Fibroblast of mammary gland (primary cell): ENCODE results near the gene EMID1.

Experiments
- DNase-seq: peaks from one replicate; pipeline ENCODE4 v3.0.0-alpha.2; 2010; ENCODE audit warnings: low read depth
- H3K4me3 ChIP-seq: 2 replicates; pipeline ENCODE4 v1.5.1; 2011; ENCODE audit warnings: low read depth, mild to moderate bottlenecking, low read length, moderate library complexity; ENCODE audit not compliant: control insufficient read depth
- CTCF ChIP-seq: conservative IDR thresholded peaks from 2 replicates; pipeline ENCODE4 v1.5.1; 2011; ENCODE audit warnings: low read depth, low read length, inconsistent platforms; ENCODE audit not compliant: control insufficient read depth, insufficient read depth

Gene EMID1

GRCh38 chr22:29256606-29257325 is 51.1 kb downstream of the EMID1 start:
- DNase-seq: no peak
- H3K4me3 ChIP-seq: no peak overlapping the region
- TF ChIP-seq CTCF: no peak

DNA sequence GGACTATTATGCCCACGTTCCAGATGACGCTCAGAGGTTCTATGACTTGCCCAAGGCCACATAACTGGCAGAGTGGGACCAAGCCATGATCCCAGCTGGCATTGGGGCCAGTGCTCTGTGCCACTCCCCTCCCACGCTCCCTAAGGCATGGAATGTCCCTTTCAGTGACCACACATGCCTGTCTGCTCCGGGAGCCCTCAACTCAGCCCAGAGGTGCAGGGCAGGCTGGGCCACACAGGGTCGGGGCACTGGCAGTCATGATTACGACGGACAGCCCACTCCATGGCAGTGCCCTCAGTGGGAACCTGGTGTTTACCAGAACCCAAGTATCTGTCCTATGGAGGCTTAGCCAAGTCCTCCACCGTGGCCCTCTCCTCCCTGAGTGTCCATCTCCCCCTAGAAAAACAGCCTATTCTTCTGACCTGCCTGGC is 52.1 kb downstream of the EMID1 start:
- H3K4me3 ChIP-seq: no peak overlapping the region
- no peak for DNase-seq
- TF ChIP-seq CTCF: no peak

- no peak overlapping the region for H3K4me3 ChIP-seq
- TF ChIP-seq CTCF: no peak
- no peak for DNase-seq
Measured at GRCh38 chr22:29258407-29259252, 52.9 kb downstream of the EMID1 start.

DNA sequence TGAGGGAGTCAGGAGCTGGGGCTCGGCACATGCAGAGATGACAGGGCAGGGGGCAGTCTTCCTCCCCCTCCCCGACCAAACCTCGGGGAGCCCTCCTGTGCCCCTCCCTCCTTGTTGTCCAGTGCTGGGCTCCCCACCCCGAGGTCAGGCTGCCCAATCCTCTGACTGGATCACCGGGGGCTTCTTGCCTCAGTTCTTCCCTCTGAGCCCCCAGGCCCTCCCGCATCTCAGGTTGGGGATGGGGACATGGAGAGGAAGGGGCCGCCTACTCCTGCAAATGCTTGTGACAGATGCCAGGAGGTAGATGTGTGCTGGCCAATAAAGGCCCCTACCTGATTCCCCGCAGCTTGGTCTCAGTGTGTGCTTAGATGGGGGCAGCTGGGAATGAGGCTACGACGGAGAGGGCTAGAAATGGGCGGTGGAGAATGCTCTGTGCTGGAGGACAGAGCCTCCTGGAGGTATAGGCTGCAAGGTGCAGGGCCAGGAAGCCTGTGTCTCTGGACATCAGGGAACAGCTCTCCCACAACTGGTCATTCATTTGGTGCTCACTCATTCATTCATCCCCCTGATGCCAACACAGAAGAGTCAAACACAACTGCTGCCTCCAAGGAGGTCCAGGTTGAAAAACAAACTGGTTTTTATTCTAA is 53.7 kb downstream of the EMID1 start:
- no peak for DNase-seq
- no peak overlapping the region for H3K4me3 ChIP-seq
- peak; percentile 3 for TF ChIP-seq CTCF

- TF ChIP-seq CTCF: no peak
- no peak overlapping the region for H3K4me3 ChIP-seq
- DNase-seq: no peak
Measured at GRCh38 chr22:29260031-29260560, 54.4 kb downstream of the EMID1 start.

DNA sequence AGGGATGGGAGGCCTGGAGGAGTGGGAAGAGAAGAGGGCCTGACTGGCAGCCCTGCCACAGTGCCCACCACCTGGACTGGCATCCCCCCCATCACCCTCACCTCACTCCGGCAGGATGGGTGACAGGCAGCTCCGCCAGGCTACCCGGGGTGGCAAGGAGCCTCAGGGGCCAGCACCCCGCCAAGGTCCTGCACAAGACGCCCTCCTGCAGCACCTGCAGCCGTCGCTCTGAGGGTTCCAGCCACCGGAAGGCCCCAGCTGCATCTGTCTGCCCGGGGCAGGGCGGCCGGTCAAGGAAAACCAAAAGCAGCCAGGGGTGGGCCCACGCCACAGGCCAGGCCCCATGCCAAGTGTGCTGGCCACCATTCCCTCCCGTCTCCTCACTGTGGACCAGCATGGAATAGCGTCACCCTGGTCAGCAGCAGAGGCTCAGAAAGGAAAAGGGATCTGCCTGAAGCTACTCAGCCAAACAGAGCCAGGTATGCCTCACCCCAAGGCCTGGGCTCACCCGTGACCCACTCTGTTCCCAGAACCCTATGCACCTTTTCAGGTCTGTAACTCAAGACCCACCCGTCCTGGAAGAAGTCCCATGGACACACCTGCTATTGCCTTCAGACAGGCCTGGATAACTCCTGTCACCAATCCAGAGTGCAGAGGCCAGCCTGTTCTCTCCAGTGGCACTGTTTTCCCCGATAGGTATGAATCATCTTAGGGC is 55.1 kb downstream of the EMID1 start:
- no peak for DNase-seq
- no peak for TF ChIP-seq CTCF
- H3K4me3 ChIP-seq: no peak overlapping the region
